PC-3 (cell line): ENCODE measurements around the gene STX7. TPM values are rescaled to one million over a fixed set of nuclear protein-coding genes. Genes with fewer than 3 reads are reported as not detected.

ENCODE experiments used
- ATAC-seq: fragments of 200-7000 bp; cut with Tn5 transposase; 2 replicates; pipeline ENCODE4 v1.9.1; 2020; ENCODE audit warnings: mild to moderate bottlenecking, moderate library complexity
- BruUV-seq: library from RNA; stranded (reverse); fragments of 400-500 nt; replicated peaks from 2 replicates; lab custom pipeline; 2021; lab: Mats Ljungman, UMichigan
- CTCF ChIA-PET: fragments of 300-600 bp; sonication (Branson Sonifier 250); formaldehyde crosslinking; loops from one replicate; lab custom pipeline; 2022; ENCODE audit warnings: antibody characterized with exemption; lab: Charles Lee
- POLR2A ChIA-PET: fragments of 300-600 bp; sonication (Branson Sonifier 250); formaldehyde crosslinking; loops from one replicate; lab custom pipeline; 2022; ENCODE audit warnings: antibody characterized with exemption; ENCODE audit not compliant: unreplicated experiment; lab: Charles Lee
- DNase-seq: peaks from one replicate; pipeline ENCODE4 v3.0.0-alpha.2; 2015
- H2AFZ ChIP-seq: fragments of 300-600 bp; sonication (generic); 2 replicates; pipeline ENCODE4 v1.6.0; 2016; ENCODE audit warnings: antibody characterized with exemption, low read length
- H3F3A ChIP-seq: fragments of 300-600 bp; sonication (generic); one replicate; pipeline ENCODE4 v1.6.0; 2017; ENCODE audit warnings: antibody characterized with exemption, low read length, control low read depth, mild to moderate bottlenecking; ENCODE audit not compliant: unreplicated experiment
- H3K27ac ChIP-seq: fragments of 300-600 bp; sonication (generic); 2 replicates; pipeline ENCODE4 v1.5.1; 2016; ENCODE audit warnings: mild to moderate bottlenecking, low read length
- H3K27me3 ChIP-seq: fragments of 300-600 bp; sonication (generic); 2 replicates; pipeline ENCODE4 v1.6.1; 2016; ENCODE audit warnings: low read length, mixed read lengths
- H3K36me3 ChIP-seq: fragments of 300-600 bp; sonication (generic); 2 replicates; pipeline ENCODE4 v1.6.1; 2016; ENCODE audit warnings: low read depth, mixed run types, low read length, mixed read lengths
- H3K4me1 ChIP-seq: fragments of 300-600 bp; sonication (generic); 2 replicates; pipeline ENCODE4 v1.5.1; 2016; ENCODE audit warnings: low read length; ENCODE audit not compliant: insufficient read depth
- H3K4me2 ChIP-seq: fragments of 300-600 bp; sonication (generic); 2 replicates; pipeline ENCODE4 v1.6.0; 2016; ENCODE audit warnings: low read length
- H3K4me3 ChIP-seq: fragments of 300-600 bp; sonication (generic); 2 replicates; pipeline ENCODE4 v1.5.1; 2016; ENCODE audit warnings: mild to moderate bottlenecking, low read length, mixed read lengths
- H3K79me2 ChIP-seq: fragments of 300-600 bp; sonication (generic); 2 replicates; pipeline ENCODE4 v1.6.1; 2017; ENCODE audit warnings: low read length, mixed read lengths
- H3K9ac ChIP-seq: fragments of 300-600 bp; sonication (generic); 2 replicates; pipeline ENCODE4 v1.6.0; 2016; ENCODE audit warnings: mild to moderate bottlenecking, low read length
- H3K9me2 ChIP-seq: fragments of 300-600 bp; sonication (generic); replicated peaks from 2 replicates; pipeline ENCODE4 v1.6.1; 2016; ENCODE audit warnings: mixed run types, low read length, mixed read lengths
- H3K9me3 ChIP-seq: fragments of 300-600 bp; sonication (generic); 2 replicates; pipeline ENCODE4 v1.6.1; 2016; ENCODE audit warnings: low read length, mixed read lengths
- H4K20me1 ChIP-seq: fragments of 300-600 bp; sonication (generic); 2 replicates; pipeline ENCODE4 v1.6.1; 2016; ENCODE audit warnings: low read length, mixed read lengths
- CTCF ChIP-seq: fragments of 300-600 bp; sonication (generic); conservative IDR thresholded peaks from 2 replicates; pipeline ENCODE4 v1.5.1; 2017; ENCODE audit warnings: antibody characterized with exemption, low read depth, mild to moderate bottlenecking, low read length
- EZH2 ChIP-seq: fragments of 300-600 bp; sonication (generic); IDR thresholded peaks from one replicate; pipeline ENCODE4 v1.6.1; 2017; ENCODE audit warnings: antibody characterized with exemption, mild to moderate bottlenecking, low read length; ENCODE audit not compliant: unreplicated experiment
- EZH2phosphoT487 ChIP-seq: fragments of 300-600 bp; sonication (generic); IDR thresholded peaks from 2 replicates; pipeline ENCODE4 v1.6.1; 2018; ENCODE audit warnings: mild to moderate bottlenecking, antibody characterized with exemption, low read length, borderline replicate concordance
- intact Hi-C: fragments of 100-400 bp; cut with micrococcal nuclease; formaldehyde crosslinking; loops from 2 replicates; pipeline ENCODE4 v1.9.0; 2023
- total RNA-seq: library from RNA; depleted of rRNA; stranded (reverse); fragments of >200 nt; gene quantifications from 2 replicates; pipeline ENCODE4 v1.2.3, GENCODE V29; 2014

The STX7 gene
- total RNA-seq, 1 experiment from 2014 or later, result 27.4 TPM

GRCh38 chr6:132400883-132401617 lies 111.9 kb downstream of the STX7 start, which contains the start of gene MOXD1:
MOXD1 (minus strand) TSS chr6:132401475; CDS start chr6:132401426, 49 bp downstream.
- Histone ChIP-seq H3F3A (no peaks in the 10 kb centered on the region), H3K9ac (peak within 1 kb of the TSS; percentile 29; the same call in 1 of the 2 replicates), H3K4me3 (peak within 1 kb of the TSS; percentile 84), H4K20me1 (no peaks in the 10 kb centered on the region), H3K4me1 (peaks cover 42% of the 10 kb centered on the region), H3K27ac (peak within 1 kb of the TSS; percentile 30; the same call in 1 of the 2 replicates), H3K79me2 (no peaks in the 10 kb centered on the region), H3K9me3 (no peaks in the 10 kb centered on the region), H2AFZ (peak within 1 kb of the TSS; percentile 92), H3K27me3 (no peaks in the 10 kb centered on the region), H3K36me3 (no peaks in the 10 kb centered on the region), H3K9me2 (no peaks in the 10 kb centered on the region), H3K4me2 (peak within 1 kb of the TSS; percentile 92)
- peak; percentile 52 for ATAC-seq
- TF ChIP-seq EZH2, result no peak
- TF ChIP-seq CTCF, result no peak
- no peak for TF ChIP-seq EZH2phosphoT487
- intact Hi-C loops, result loop anchor here (5.0 kb wide), 1 partner anchor 81 kb away; no protein-coding TSS in a partner anchor
- CTCF ChIA-PET, result no interaction called here
- POLR2A ChIA-PET, result no interaction called here
- no TSS peak for BruUV-seq
- peak; percentile 61 for DNase-seq

GRCh38 chr6:132400555-132400882 lies 112.4 kb downstream of the STX7 start:
- ChIA-PET CTCF (no interaction called here), POLR2A (no interaction called here)
- no peaks in the 10 kb centered on the region for H3K79me2 ChIP-seq
- no peaks in the 10 kb centered on the region for H4K20me1 ChIP-seq
- no peaks in the 10 kb centered on the region for H3F3A ChIP-seq
- BruUV-seq, result no TSS peak
- peak overlapping the region; percentile 84 for H3K4me3 ChIP-seq
- DNase-seq (no peak), ATAC-seq (peak; percentile 5; the same call in 1 of the 2 replicates)
- peaks cover 37% of the 10 kb centered on the region for H3K4me1 ChIP-seq
- H3K36me3 ChIP-seq, result no peaks in the 10 kb centered on the region
- no peaks in the 10 kb centered on the region for H3K27me3 ChIP-seq
- peak overlapping the region; percentile 92 for H3K4me2 ChIP-seq
- H3K9ac ChIP-seq, result no peak overlapping the region; the same call in 1 of the 2 replicates
- H3K27ac ChIP-seq, result no peak overlapping the region
- H3K9me2 ChIP-seq, result no peaks in the 10 kb centered on the region
- intact Hi-C loops, result loop anchor here (5.0 kb wide), 1 partner anchor 82 kb away; no protein-coding TSS in a partner anchor
- TF ChIP-seq EZH2phosphoT487 (no peak), CTCF (no peak), EZH2 (no peak)
- peak overlapping the region; percentile 92 for H2AFZ ChIP-seq
- H3K9me3 ChIP-seq, result 0 out of 2 replicates have a peak, but pooled peaks cover under 1% of the 10 kb centered on the region
